SK-N-SH treated with all-trans-retinoic acid at 6 μM for 48 hours (cell line): ENCODE measurements around the gene CDH11.

Source experiments
- ARNTL ChIP-seq: fragments of 450-650 bp; formaldehyde crosslinking; IDR thresholded peaks from 2 replicates; pipeline ENCODE4 v1.5.0; 2020; ENCODE audit warnings: low read depth, mild to moderate bottlenecking, moderate library complexity, borderline replicate concordance
- CREB5 ChIP-seq: fragments of 250-450 bp; sonication (Bioruptor Pico); IDR thresholded peaks from 2 replicates; pipeline ENCODE4 v1.5.1; 2020; ENCODE audit warnings: low read depth, mild to moderate bottlenecking, moderate library complexity
- PATZ1 ChIP-seq: fragments of 250-450 bp; sonication (Bioruptor Pico); IDR thresholded peaks from 2 replicates; pipeline ENCODE4 v1.8.0; 2020; ENCODE audit warnings: mild to moderate bottlenecking, moderate library complexity, borderline replicate concordance
- POU6F1 ChIP-seq: fragments of 250-450 bp; sonication (Bioruptor Pico); IDR thresholded peaks from 2 replicates; pipeline ENCODE4 v1.8.0; 2021; ENCODE audit warnings: low read depth, mild to moderate bottlenecking, moderate library complexity, borderline replicate concordance
- SNAI2 ChIP-seq: fragments of 250-450 bp; sonication (Bioruptor Pico); IDR thresholded peaks from 2 replicates; pipeline ENCODE4 v1.5.0; 2020; ENCODE audit warnings: mild to moderate bottlenecking, moderate library complexity
- ZFP3 ChIP-seq: fragments of 250-450 bp; sonication (Bioruptor Pico); IDR thresholded peaks from 2 replicates; pipeline ENCODE4 v1.5.0; 2020; ENCODE audit warnings: mild to moderate bottlenecking, moderate library complexity

DNA sequence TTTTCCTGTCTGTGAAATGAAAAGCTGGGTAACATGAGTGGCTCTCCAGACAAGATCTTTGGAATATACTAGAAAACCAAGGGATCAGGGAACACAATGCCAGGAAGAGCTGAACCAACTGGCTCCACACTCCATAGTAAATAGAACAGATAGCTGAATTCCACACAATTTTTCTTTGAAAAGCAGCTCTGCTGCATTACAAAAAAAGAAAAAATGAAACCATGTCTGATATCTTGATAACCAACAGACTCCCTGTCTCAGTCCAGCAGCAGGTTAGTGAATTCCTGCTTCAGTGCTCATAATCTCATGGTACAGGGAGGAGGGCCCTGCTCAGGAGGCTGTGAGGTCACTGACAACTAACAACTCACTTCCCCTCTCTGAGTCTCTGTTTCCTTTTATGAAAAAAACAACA, 97.1 kb downstream of the CDH11 start:
- TF ChIP-seq SNAI2: peak; percentile 64; the same call in 1 of the 2 replicates
- no peak for TF ChIP-seq ZFP3
- no peak for TF ChIP-seq ARNTL
- TF ChIP-seq POU6F1 (CRISPR knock-in tag): no peak
- no peak for TF ChIP-seq CREB5 (CRISPR knock-in tag)
- TF ChIP-seq PATZ1 (CRISPR knock-in tag): no peak
